Measurements from ENCODE around the gene CTRL.

Gene CTRL

GRCh38 chr16:67885545-67885944 lies 46.1 kb downstream of the CTRL start:
- H3K4me1 ChIP-seq (ENCODE audit: control insufficient read depth, insufficient read depth, low read length, unreplicated experiment), result peaks cover 3% of the 10 kb centered on the region
- 0 out of 2 replicates have a peak, but pooled peaks cover 4% of the 10 kb centered on the region for H3K36me3 ChIP-seq (ENCODE audit: insufficient read depth, low read length)
- H3K27ac ChIP-seq (ENCODE audit: low read depth, low read length), result no peak overlapping the region
- H3K27me3 ChIP-seq (ENCODE audit: insufficient read depth, low read length), result no peaks in the 10 kb centered on the region
- H3K79me2 ChIP-seq (ENCODE audit: control insufficient read depth, insufficient read depth, low read length, unreplicated experiment), result no peaks in the 10 kb centered on the region
- H2AFZ ChIP-seq (ENCODE audit: low read length, unreplicated experiment), result no peak overlapping the region
- H3K4me3 ChIP-seq (ENCODE audit: low read depth, low read length), result no peak overlapping the region

DNA sequence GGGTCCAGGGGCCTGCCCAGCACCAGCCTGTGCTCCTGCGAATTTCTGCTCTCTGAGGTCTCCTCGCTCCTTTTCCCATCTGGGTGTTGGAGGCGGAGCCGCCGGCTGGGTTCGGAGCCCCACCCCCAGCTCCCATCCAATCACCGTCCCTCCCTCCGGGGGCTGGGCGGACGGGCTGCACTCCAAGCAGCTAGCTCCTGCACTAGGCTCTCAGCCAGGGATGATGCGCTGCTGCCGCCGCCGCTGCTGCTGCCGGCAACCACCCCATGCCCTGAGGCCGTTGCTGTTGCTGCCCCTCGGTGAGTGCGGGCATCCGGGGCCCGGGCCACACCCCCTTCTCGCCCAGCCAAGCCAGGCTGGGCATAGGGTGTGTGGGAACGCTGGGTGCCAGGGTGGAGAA lies 47.0 kb downstream of the CTRL start, which contains the start of gene NRN1L:
TSS of gene NRN1L (plus strand) at position 202 of the 400 bp plus-strand sequence. CDS start at position 221, 19 bp downstream.
- Histone ChIP-seq H3K27ac (ENCODE audit: low read depth, low read length) (no peak within 1 kb of the TSS), H3K27me3 (ENCODE audit: insufficient read depth, low read length) (no peaks in the 10 kb centered on the region), H3K4me3 (ENCODE audit: low read depth, low read length) (no peak within 1 kb of the TSS), H3K79me2 (ENCODE audit: control insufficient read depth, insufficient read depth, low read length, unreplicated experiment) (no peaks in the 10 kb centered on the region), H2AFZ (ENCODE audit: low read length, unreplicated experiment) (no peak within 1 kb of the TSS), H3K4me1 (ENCODE audit: control insufficient read depth, insufficient read depth, low read length, unreplicated experiment) (peaks cover 3% of the 10 kb centered on the region), H3K36me3 (ENCODE audit: insufficient read depth, low read length) (peaks cover 8% of the 10 kb centered on the region; the same call in 1 of the 2 replicates)

DNA sequence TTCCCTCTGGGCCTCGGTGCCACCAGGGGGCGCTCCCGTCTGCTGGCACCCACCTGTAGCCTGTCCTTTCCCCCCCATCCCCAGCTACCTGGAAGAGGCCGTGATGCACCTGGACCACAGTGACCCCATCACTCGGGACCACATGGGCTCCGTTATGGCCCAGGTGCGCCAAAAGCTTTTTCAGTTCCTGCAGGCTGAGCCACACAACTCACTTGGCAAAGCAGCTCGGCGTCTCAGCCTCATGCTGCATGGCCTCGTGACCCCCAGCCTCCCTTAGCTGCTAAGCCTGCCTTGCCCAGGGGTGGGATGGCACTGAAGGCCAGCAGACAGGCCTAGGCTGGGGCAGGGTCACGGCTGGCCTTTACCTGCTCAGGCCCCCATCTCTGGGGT lies 47.8 kb downstream of the CTRL start:
- Histone ChIP-seq H3K36me3 (ENCODE audit: insufficient read depth, low read length) (peaks cover 9% of the 10 kb centered on the region; the same call in 1 of the 2 replicates), H2AFZ (ENCODE audit: low read length, unreplicated experiment) (no peak overlapping the region), H3K79me2 (ENCODE audit: control insufficient read depth, insufficient read depth, low read length, unreplicated experiment) (no peaks in the 10 kb centered on the region), H3K27ac (ENCODE audit: low read depth, low read length) (no peak overlapping the region), H3K27me3 (ENCODE audit: insufficient read depth, low read length) (no peaks in the 10 kb centered on the region), H3K4me1 (ENCODE audit: control insufficient read depth, insufficient read depth, low read length, unreplicated experiment) (peaks cover 3% of the 10 kb centered on the region), H3K4me3 (ENCODE audit: low read depth, low read length) (no peak overlapping the region)

DNA sequence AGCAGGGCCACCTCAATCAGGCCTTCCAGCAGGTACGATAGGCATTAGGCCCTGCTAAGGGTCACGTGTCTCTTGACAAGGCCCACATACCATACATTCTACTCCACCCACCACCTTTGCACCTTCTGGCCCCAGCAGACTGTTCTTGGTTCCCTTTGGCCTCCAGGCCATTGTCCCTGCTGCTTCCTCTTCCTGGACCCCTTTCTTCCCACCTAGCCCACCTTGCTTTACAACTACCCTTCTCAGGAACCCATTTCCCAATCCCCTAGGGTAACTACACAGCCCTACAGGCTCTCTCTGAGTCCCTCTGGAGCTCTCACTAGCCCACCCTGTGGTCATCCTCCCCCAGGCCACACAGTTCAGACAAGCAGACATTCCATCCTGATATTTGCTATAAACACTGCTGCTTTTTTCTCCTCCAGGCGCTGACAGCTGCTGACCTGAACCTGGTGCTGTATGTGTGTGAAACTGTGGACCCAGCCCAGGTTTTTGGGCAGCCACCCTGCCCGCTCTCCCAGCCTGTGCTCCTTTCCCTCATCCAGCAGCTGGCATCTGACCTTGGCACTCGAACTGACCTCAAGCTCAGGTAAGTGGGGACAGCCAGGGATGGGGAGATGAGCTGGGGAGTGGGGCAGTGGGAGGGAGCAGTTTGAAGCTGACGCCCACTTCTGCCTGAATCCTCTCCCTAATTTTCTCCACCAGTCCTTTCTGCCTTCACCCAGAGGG lies 48.4 kb downstream of the CTRL start:
- H2AFZ ChIP-seq (ENCODE audit: low read length, unreplicated experiment), result no peak overlapping the region
- H3K4me1 ChIP-seq (ENCODE audit: control insufficient read depth, insufficient read depth, low read length, unreplicated experiment), result peaks cover 3% of the 10 kb centered on the region
- H3K27me3 ChIP-seq (ENCODE audit: insufficient read depth, low read length), result no peaks in the 10 kb centered on the region
- H3K4me3 ChIP-seq (ENCODE audit: low read depth, low read length), result no peak overlapping the region
- H3K79me2 ChIP-seq (ENCODE audit: control insufficient read depth, insufficient read depth, low read length, unreplicated experiment), result no peaks in the 10 kb centered on the region
- no peak overlapping the region for H3K27ac ChIP-seq (ENCODE audit: low read depth, low read length)
- peaks cover 9% of the 10 kb centered on the region; the same call in 1 of the 2 replicates for H3K36me3 ChIP-seq (ENCODE audit: insufficient read depth, low read length)

- Histone ChIP-seq H3K27ac (ENCODE audit: low read depth, low read length) (no peak overlapping the region), H3K79me2 (ENCODE audit: control insufficient read depth, insufficient read depth, low read length, unreplicated experiment) (no peaks in the 10 kb centered on the region), H3K27me3 (ENCODE audit: insufficient read depth, low read length) (no peaks in the 10 kb centered on the region), H2AFZ (ENCODE audit: low read length, unreplicated experiment) (no peak overlapping the region), H3K4me3 (ENCODE audit: low read depth, low read length) (no peak overlapping the region), H3K4me1 (ENCODE audit: control insufficient read depth, insufficient read depth, low read length, unreplicated experiment) (peaks cover 3% of the 10 kb centered on the region), H3K36me3 (ENCODE audit: insufficient read depth, low read length) (peaks cover 9% of the 10 kb centered on the region; the same call in 1 of the 2 replicates)
These were observed 49.1 kb downstream of the CTRL start for GRCh38 chr16:67882374-67883145.

DNA sequence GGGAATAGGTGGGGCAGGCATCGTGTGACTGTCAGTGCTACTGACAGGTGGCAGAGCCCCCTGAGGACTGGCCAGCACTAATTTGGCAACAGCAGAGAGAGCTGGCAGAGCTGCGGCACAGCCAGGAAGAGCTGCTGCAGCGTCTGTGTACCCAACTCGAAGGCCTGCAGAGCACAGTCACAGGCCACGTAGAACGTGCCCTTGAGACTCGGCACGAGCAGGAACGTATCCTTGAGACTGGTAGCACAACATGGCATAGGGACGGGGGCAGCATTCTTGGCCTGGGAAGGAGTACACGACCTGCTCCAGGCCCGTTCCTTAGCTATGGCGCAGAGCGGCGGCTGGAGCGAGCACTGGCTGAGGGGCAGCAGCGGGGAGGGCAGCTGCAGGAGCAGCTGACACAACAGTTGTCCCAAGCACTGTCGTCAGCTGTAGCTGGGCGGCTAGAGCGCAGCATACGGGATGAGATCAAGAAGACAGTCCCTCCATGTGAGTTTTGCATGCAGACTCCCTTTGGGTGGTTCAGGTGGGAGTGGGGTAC lies 50.0 kb downstream of the CTRL start:
- Histone ChIP-seq H3K27me3 (ENCODE audit: insufficient read depth, low read length) (no peaks in the 10 kb centered on the region), H3K4me3 (ENCODE audit: low read depth, low read length) (no peak overlapping the region), H3K27ac (ENCODE audit: low read depth, low read length) (no peak overlapping the region), H3K79me2 (ENCODE audit: control insufficient read depth, insufficient read depth, low read length, unreplicated experiment) (peaks cover 1% of the 10 kb centered on the region), H3K36me3 (ENCODE audit: insufficient read depth, low read length) (peaks cover 9% of the 10 kb centered on the region; the same call in 1 of the 2 replicates), H2AFZ (ENCODE audit: low read length, unreplicated experiment) (no peak overlapping the region), H3K4me1 (ENCODE audit: control insufficient read depth, insufficient read depth, low read length, unreplicated experiment) (peaks cover 3% of the 10 kb centered on the region)

DNA sequence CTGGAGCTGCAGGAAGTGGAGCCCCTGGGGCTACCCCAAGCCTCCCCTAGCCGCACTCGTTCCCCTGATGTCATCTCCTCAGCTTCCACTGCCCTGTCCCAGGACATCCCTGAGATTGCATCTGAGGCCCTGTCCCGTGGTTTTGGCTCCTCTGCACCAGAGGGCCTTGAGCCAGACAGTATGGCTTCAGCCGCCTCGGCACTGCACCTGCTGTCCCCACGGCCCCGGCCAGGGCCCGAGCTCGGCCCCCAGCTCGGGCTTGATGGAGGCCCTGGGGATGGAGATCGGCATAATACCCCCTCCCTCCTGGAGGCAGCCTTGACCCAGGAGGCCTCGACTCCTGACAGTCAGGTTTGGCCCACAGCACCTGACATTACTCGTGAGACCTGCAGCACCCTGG lies 51.1 kb downstream of the CTRL start:
- no peak overlapping the region for H3K27ac ChIP-seq (ENCODE audit: low read depth, low read length)
- H3K36me3 ChIP-seq (ENCODE audit: insufficient read depth, low read length), result peaks cover 9% of the 10 kb centered on the region; the same call in 1 of the 2 replicates
- peaks cover 12% of the 10 kb centered on the region for H3K79me2 ChIP-seq (ENCODE audit: control insufficient read depth, insufficient read depth, low read length, unreplicated experiment)
- H2AFZ ChIP-seq (ENCODE audit: low read length, unreplicated experiment), result no peak overlapping the region
- H3K4me3 ChIP-seq (ENCODE audit: low read depth, low read length), result no peak overlapping the region
- H3K4me1 ChIP-seq (ENCODE audit: control insufficient read depth, insufficient read depth, low read length, unreplicated experiment), result peaks cover 3% of the 10 kb centered on the region
- no peaks in the 10 kb centered on the region for H3K27me3 ChIP-seq (ENCODE audit: insufficient read depth, low read length)

DNA sequence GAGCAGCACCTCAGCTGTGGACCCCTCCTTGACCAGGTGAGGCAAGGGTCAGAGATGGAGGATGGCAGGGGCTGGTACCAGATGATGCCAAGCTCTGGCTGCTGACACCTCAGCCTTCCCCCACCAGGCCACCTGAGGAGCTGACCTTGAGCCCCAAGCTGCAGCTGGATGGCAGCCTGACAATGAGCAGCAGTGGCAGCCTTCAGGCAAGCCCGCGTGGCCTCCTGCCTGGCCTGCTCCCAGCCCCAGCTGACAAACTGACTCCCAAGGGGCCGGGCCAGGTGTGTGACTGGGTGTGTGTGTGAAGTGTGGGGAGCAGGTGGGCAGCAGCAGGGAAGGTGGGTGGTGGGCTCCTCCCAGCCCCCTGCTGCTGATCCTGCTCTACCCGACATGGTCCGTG lies 51.7 kb downstream of the CTRL start:
- no peaks in the 10 kb centered on the region for H3K27me3 ChIP-seq (ENCODE audit: insufficient read depth, low read length)

More for the DNA sequence above, 51.7 kb downstream of the CTRL start:
- H2AFZ ChIP-seq (ENCODE audit: low read length, unreplicated experiment), result no peak overlapping the region
- no peak overlapping the region for H3K27ac ChIP-seq (ENCODE audit: low read depth, low read length)
- peaks cover 9% of the 10 kb centered on the region; the same call in 1 of the 2 replicates for H3K36me3 ChIP-seq (ENCODE audit: insufficient read depth, low read length)
- H3K4me3 ChIP-seq (ENCODE audit: low read depth, low read length), result no peak overlapping the region
- peaks cover 3% of the 10 kb centered on the region for H3K4me1 ChIP-seq (ENCODE audit: control insufficient read depth, insufficient read depth, low read length, unreplicated experiment)
- peaks cover 18% of the 10 kb centered on the region for H3K79me2 ChIP-seq (ENCODE audit: control insufficient read depth, insufficient read depth, low read length, unreplicated experiment)

Measured in ACC112 (cell line).